Hepatocyte (in vitro differentiated cells): ENCODE results near the gene GLRX3. TPM values are rescaled to one million over a fixed set of nuclear protein-coding genes. Genes with fewer than 3 reads are reported as not detected.
A peak's percentile ranks its signal among the peaks of the same experiment; 100 is the strongest.
"Not testable (repeated sequence)": the region's sequence is repeated elsewhere in the genome, so short reads cannot be mapped to it uniquely, and the experiment has no call there.

Experiments used
- DNase-seq: peaks from one replicate; pipeline ENCODE4 v3.0.0-alpha.2; 2016; ENCODE audit warnings: low spot score
- H2AFZ ChIP-seq: fragments of 200-600 bp; sonication (generic); 2 replicates; pipeline ENCODE4 v1.6.0; 2016; ENCODE audit warnings: antibody characterized with exemption, mild to moderate bottlenecking
- H3K27ac ChIP-seq: fragments of 200-600 bp; sonication (generic); 2 replicates; pipeline ENCODE4 v1.5.1; 2016; ENCODE audit warnings: mild to moderate bottlenecking
- H3K27me3 ChIP-seq: fragments of 200-600 bp; sonication (generic); 2 replicates; pipeline ENCODE4 v1.6.1; 2016
- H3K36me3 ChIP-seq: fragments of 200-600 bp; sonication (generic); replicated peaks from 2 replicates; pipeline ENCODE4 v1.5.1; 2016; ENCODE audit warnings: low read depth; ENCODE audit not compliant: insufficient read depth
- H3K4me1 ChIP-seq: fragments of 200-600 bp; sonication (generic); 2 replicates; pipeline ENCODE4 v1.5.1; 2016; ENCODE audit warnings: mild to moderate bottlenecking, moderate library complexity; ENCODE audit not compliant: insufficient read depth
- H3K4me2 ChIP-seq: fragments of 200-600 bp; sonication (generic); 2 replicates; pipeline ENCODE4 v1.6.0; 2016
- H3K4me3 ChIP-seq: fragments of 200-600 bp; sonication (generic); 2 replicates; pipeline ENCODE4 v1.5.1; 2016; ENCODE audit warnings: mild to moderate bottlenecking
- H3K79me2 ChIP-seq: fragments of 200-600 bp; sonication (generic); 2 replicates; pipeline ENCODE4 v1.6.0; 2017; ENCODE audit warnings: mild to moderate bottlenecking
- H3K9me2 ChIP-seq: fragments of 200-600 bp; sonication (generic); replicated peaks from 2 replicates; pipeline ENCODE4 v1.6.0; 2017; ENCODE audit warnings: mild to moderate bottlenecking; ENCODE audit not compliant: insufficient read depth
- H3K9me3 ChIP-seq: fragments of 200-600 bp; sonication (generic); 2 replicates; pipeline ENCODE4 v1.5.1; 2016; ENCODE audit warnings: low read depth, mild to moderate bottlenecking
- H4K20me1 ChIP-seq: fragments of 200-600 bp; sonication (generic); 2 replicates; pipeline ENCODE4 v1.6.0; 2016; ENCODE audit warnings: mild to moderate bottlenecking; ENCODE audit not compliant: insufficient read depth, poor library complexity, severe bottlenecking
- CTCF ChIP-seq: fragments of 200-600 bp; sonication (generic); IDR thresholded peaks from 2 replicates; pipeline ENCODE4 v1.5.1; 2016; ENCODE audit warnings: antibody characterized with exemption, mild to moderate bottlenecking; ENCODE audit not compliant: poor library complexity
- EZH2 ChIP-seq: fragments of 200-600 bp; sonication (generic); IDR thresholded peaks from 2 replicates; pipeline ENCODE4 v1.6.1; 2016; ENCODE audit warnings: antibody characterized with exemption, mild to moderate bottlenecking, borderline replicate concordance
- EZH2phosphoT487 ChIP-seq: fragments of 200-600 bp; sonication (generic); IDR thresholded peaks from one replicate; pipeline ENCODE4 v1.6.1; 2018; ENCODE audit warnings: antibody characterized with exemption, mild to moderate bottlenecking, low read depth, moderate library complexity; ENCODE audit not compliant: unreplicated experiment, severe bottlenecking
- WGBS: methylation state at CpG from one replicate; pipeline ENCODE4 v1.1.6; 2016; ENCODE audit warnings: low lambda C conversion rate; ENCODE audit errors: missing lambda C conversion rate; 5-methylcytosine and 5-hydroxymethylcytosine counted together
- polyA plus RNA-seq: library from polyadenylated mRNA; unstranded; fragments of >200 nt; fragmentation: Nextera tagmentation; extraction: Ambion mirVana; gene quantifications from 2 replicates; pipeline ENCODE4 v1.2.1, GENCODE V29; 2016
- total RNA-seq: library from RNA; depleted of rRNA; stranded (reverse); fragments of >200 nt; gene quantifications from 2 replicates; pipeline ENCODE4 v1.2.3, GENCODE V29; 2014

Gene GLRX3
- total and polyA plus RNA-seq, 2 experiments from 2014 or later = 90.6 to 100 TPM

- Histone ChIP-seq H3K27me3 (no peaks in the 10 kb centered on the region), H3K36me3 (no peaks in the 10 kb centered on the region), H3K4me1 (peaks cover 5% of the 10 kb centered on the region), H3K9me3 (no peaks in the 10 kb centered on the region), H3K27ac (peak overlapping the region; percentile 94), H4K20me1 (no peaks in the 10 kb centered on the region), H2AFZ (peak overlapping the region; percentile 95), H3K79me2 (peaks cover 20% of the 10 kb centered on the region), H3K4me3 (peak overlapping the region; percentile 60), H3K4me2 (peak overlapping the region; percentile 90), H3K9me2 (no peaks in the 10 kb centered on the region)
- peak; percentile 98 for DNase-seq
- 3% methylated on average over 49 of the region's 49 CpGs for WGBS
- TF ChIP-seq EZH2 (no peak), CTCF (no peak), EZH2phosphoT487 (no peak)
These were observed 24.9 kb upstream of the GLRX3 start for GRCh38 chr10:130111113-130111851.

- H3K4me1 ChIP-seq = peaks cover 5% of the 10 kb centered on the region
- 84% methylated on average over 6 of the region's 6 CpGs for WGBS
- no peak for DNase-seq
- TF ChIP-seq CTCF (no peak), EZH2phosphoT487 (no peak), EZH2 (no peak)
- peaks cover 20% of the 10 kb centered on the region for H3K79me2 ChIP-seq
- no peaks in the 10 kb centered on the region for H3K27me3 ChIP-seq
- H3K4me3 ChIP-seq = peak overlapping the region; percentile 60
- peak overlapping the region; percentile 95 for H2AFZ ChIP-seq
- no peaks in the 10 kb centered on the region for H3K9me2 ChIP-seq
- peak overlapping the region; percentile 90 for H3K4me2 ChIP-seq
- H4K20me1 ChIP-seq = no peaks in the 10 kb centered on the region
- no peaks in the 10 kb centered on the region for H3K9me3 ChIP-seq
- peak overlapping the region; percentile 80 for H3K27ac ChIP-seq
- H3K36me3 ChIP-seq = no peaks in the 10 kb centered on the region
These were observed 24.4 kb upstream of the GLRX3 start for GRCh38 chr10:130111852-130112180.

DNA sequence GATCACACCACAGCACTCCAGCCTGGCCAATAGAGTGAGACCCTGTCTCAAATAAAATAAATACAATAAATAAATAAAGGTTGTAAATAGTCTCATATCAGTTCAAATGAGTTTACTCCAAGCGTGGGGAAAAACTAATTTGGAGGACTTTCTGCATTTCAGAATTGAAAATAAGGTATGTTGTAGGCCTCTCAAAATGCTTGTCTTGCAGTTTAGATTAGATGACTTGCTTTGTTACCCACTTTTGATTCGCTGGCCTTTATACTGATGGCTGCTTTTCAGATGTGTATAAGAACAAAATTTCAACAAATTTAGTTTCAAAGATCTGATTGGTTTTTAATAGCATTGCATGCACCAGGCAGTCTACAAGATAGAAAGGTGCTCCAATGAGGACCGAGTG is 23.4 kb upstream of the GLRX3 start:
- Histone ChIP-seq H3K79me2 (peaks cover 20% of the 10 kb centered on the region), H3K27ac (no peak overlapping the region), H3K4me3 (no peak overlapping the region), H3K27me3 (no peaks in the 10 kb centered on the region), H3K4me1 (peaks cover 5% of the 10 kb centered on the region), H3K9me2 (no peaks in the 10 kb centered on the region), H3K36me3 (no peaks in the 10 kb centered on the region), H3K4me2 (no peak overlapping the region), H4K20me1 (no peaks in the 10 kb centered on the region), H3K9me3 (no peaks in the 10 kb centered on the region), H2AFZ (no peak overlapping the region)
- no peak for DNase-seq
- WGBS = 96% methylated on average over 3 of the region's 3 CpGs
- TF ChIP-seq EZH2 (no peak), CTCF (no peak), EZH2phosphoT487 (no peak)

DNA sequence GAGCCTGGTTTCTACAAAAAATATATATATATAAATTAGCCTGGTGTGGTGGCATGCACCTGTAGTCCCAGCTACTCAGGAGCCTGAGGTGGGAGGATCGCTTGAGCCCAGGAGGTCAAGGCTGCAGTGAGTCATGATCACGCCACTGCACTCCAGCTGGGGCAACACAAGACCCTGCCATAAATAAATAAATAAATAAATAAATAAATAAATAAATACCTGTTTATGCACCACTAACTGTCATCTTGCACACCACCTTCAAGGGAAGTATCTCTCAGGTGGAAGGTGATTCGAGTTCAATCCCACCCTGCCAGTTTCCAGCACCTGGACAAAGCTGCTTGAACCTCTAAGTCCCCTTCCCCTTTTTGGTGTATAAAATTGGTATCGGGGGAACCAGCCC is 19.2 kb upstream of the GLRX3 start:
- H4K20me1 ChIP-seq, H3K27me3 ChIP-seq, H3K36me3 ChIP-seq, H3K4me3 ChIP-seq, H3K27ac ChIP-seq, H3K4me2 ChIP-seq, DNase-seq, H3K9me2 ChIP-seq, H3K9me3 ChIP-seq, H2AFZ ChIP-seq, H3K79me2 ChIP-seq, H3K4me1 ChIP-seq: not testable (repeated sequence)
- WGBS = 95% methylated on average over 4 of the region's 4 CpGs

DNA sequence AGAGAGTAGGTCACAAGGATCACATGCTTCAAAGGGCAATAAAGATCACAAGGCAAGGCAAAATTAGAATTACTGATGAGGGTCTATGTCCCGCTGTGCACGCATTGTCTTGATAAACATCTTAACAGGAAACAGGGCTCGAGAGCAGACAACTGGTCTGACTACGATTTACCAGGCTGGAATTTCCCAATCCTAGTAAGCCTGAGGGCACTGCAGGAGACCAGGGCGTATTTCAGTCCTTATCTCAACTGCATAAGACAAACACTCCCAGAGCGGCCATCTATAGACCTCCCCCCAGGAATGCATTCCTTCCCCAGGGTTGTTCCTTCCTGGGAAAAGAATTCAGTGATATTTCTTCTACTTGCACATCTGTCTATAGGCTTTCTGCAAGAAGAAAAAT is 18.7 kb upstream of the GLRX3 start:
- not testable (repeated sequence) for H3K9me2 ChIP-seq, H2AFZ ChIP-seq
- 63% methylated on average over 6 of the region's 6 CpGs for WGBS

More for the DNA sequence above, 18.7 kb upstream of the GLRX3 start:
- H3K27ac ChIP-seq, DNase-seq, H3K36me3 ChIP-seq, H3K4me1 ChIP-seq, H4K20me1 ChIP-seq, H3K4me2 ChIP-seq, H3K9me3 ChIP-seq, H3K27me3 ChIP-seq, H3K79me2 ChIP-seq, H3K4me3 ChIP-seq: not testable (repeated sequence)
